CD4-positive, CD25-positive, alpha-beta regulatory T cell (primary cell): Measurements from ENCODE around the gene GPHN. TPM values are rescaled to one million over a fixed set of nuclear protein-coding genes. Genes with fewer than 3 reads are reported as not detected.

ENCODE experiments used
- ATAC-seq, 2 donors: fragments of 150-1000 bp; cut with Tn5 transposase; one replicate each; pipeline ENCODE4 v1.10.0; 2021; ENCODE audit warnings: low read depth in 2 of 2, moderate number of reproducible peaks in 2 of 2, moderate library complexity in 1 of 2
- DNase-seq, 3 donors: peaks; one replicate each; pipeline versions ENCODE4 v3.0.0 to v3.0.0-alpha.2; 2012 to 2022; ENCODE audit warnings: mixed read lengths in 1 of 3
- H3K27ac ChIP-seq: one replicate; pipeline ENCODE4 v1.7.0; 2013; ENCODE audit warnings: mild to moderate bottlenecking, low read length; ENCODE audit not compliant: insufficient read depth, poor library complexity, severe bottlenecking
- H3K27me3 ChIP-seq: one replicate; pipeline ENCODE4 v1.7.0; 2013; ENCODE audit warnings: low read length; ENCODE audit not compliant: control insufficient read depth, insufficient read depth
- H3K36me3 ChIP-seq: one replicate; pipeline ENCODE4 v1.7.0; 2013; ENCODE audit warnings: mild to moderate bottlenecking, low read length, moderate library complexity; ENCODE audit not compliant: control insufficient read depth, insufficient read depth
- H3K4me1 ChIP-seq: 2 replicates; pipeline ENCODE4 v1.7.0; 2013; ENCODE audit warnings: mild to moderate bottlenecking, low read length; ENCODE audit not compliant: insufficient read depth, control insufficient read depth, poor library complexity, severe bottlenecking
- H3K4me3 ChIP-seq: one replicate; pipeline ENCODE4 v1.7.0; 2013; ENCODE audit warnings: low read depth, mild to moderate bottlenecking, low read length, moderate library complexity
- H3K9me3 ChIP-seq, 2 experiments: 1 replicate in 1 of 2; 2 replicates in 1 of 2; pipeline ENCODE4 v1.7.0; 2013; ENCODE audit warnings: low read length in 2 of 2, mild to moderate bottlenecking in 1 of 2, moderate library complexity in 1 of 2; ENCODE audit not compliant: control insufficient read depth in 2 of 2
- H3K27ac Mint-ChIP-seq, 3 donors: one replicate each; pipeline ENCODE4 v1.8.0; 2020 to 2022; ENCODE audit warnings: mild to moderate bottlenecking in 3 of 3, mixed read lengths in 3 of 3, moderate library complexity in 2 of 3
- H3K27me3 Mint-ChIP-seq: one replicate; pipeline ENCODE4 v1.8.0; 2022; ENCODE audit warnings: mild to moderate bottlenecking, mixed read lengths
- H3K36me3 Mint-ChIP-seq: one replicate; pipeline ENCODE4 v1.8.0; 2020; ENCODE audit warnings: mixed read lengths
- H3K4me1 Mint-ChIP-seq, 4 donors: one replicate each; pipeline ENCODE4 v1.8.0; 2020 to 2022; ENCODE audit warnings: mixed read lengths in 4 of 4, mild to moderate bottlenecking in 1 of 4
- H3K4me3 Mint-ChIP-seq, 4 donors: one replicate each; pipeline ENCODE4 v1.8.0; 2020 to 2022; ENCODE audit warnings: mild to moderate bottlenecking in 4 of 4, mixed read lengths in 4 of 4, moderate library complexity in 3 of 4
- H3K9me3 Mint-ChIP-seq, 7 donors: one replicate each; pipeline ENCODE4 v1.8.0; 2020 to 2022; ENCODE audit warnings: mixed read lengths in 7 of 7, mild to moderate bottlenecking in 3 of 7, moderate library complexity in 2 of 7
- polyA plus RNA-seq, 4 donors: library from polyadenylated mRNA; unstranded; fragments of 300-500 nt; fragmentation: Illumina TruSeq; gene quantifications; one replicate each; pipeline ENCODE4 v1.2.3, GENCODE V29; 2021
- total RNA-seq: library from RNA; stranded (reverse); gene quantifications from one replicate; pipeline ENCODE4 v1.2.3, GENCODE V29; 2022

GPHN gene
- total and polyA plus RNA-seq, 5 donors from 2014 or later = 8.3 to 19.5 (median 11.2) TPM

- Mint-ChIP-seq H3K4me3 (no peak overlapping the region), H3K27ac (no peak overlapping the region), H3K4me1 (peaks cover 0 to 15% (median 7%) of the 10 kb centered on the region in 4 donors), H3K27me3 (no peaks in the 10 kb centered on the region), H3K36me3 (no peaks in the 10 kb centered on the region), H3K9me3 (peaks cover 0 to 5% (median 0%) of the 10 kb centered on the region in 7 donors)
- no peak overlapping the region for H3K4me3 ChIP-seq
- no peaks in the 10 kb centered on the region for H3K9me3 ChIP-seq
- DNase-seq = peak in 2 of 3 donors; percentile 29 to 60
- no peaks in the 10 kb centered on the region for H3K4me1 ChIP-seq
- ATAC-seq = peak in 1 of 2 donors; percentile 60
- no peaks in the 10 kb centered on the region for H3K27me3 ChIP-seq
- H3K27ac ChIP-seq = no peak overlapping the region
- no peaks in the 10 kb centered on the region for H3K36me3 ChIP-seq
Observed at GRCh38 chr14:66624336-66624937, 116.5 kb downstream of the GPHN start.

GRCh38 chr14:66628636-66629035 is 120.7 kb downstream of the GPHN start:
- Mint-ChIP-seq H3K27me3 (no peaks in the 10 kb centered on the region), H3K9me3 (peaks cover 0 to 2% (median 0%) of the 10 kb centered on the region in 7 donors), H3K4me3 (no peak overlapping the region), H3K27ac (no peak overlapping the region), H3K36me3 (peaks cover 8% of the 10 kb centered on the region), H3K4me1 (peaks cover 0 to 17% (median 5%) of the 10 kb centered on the region in 4 donors)
- H3K9me3 ChIP-seq = no peaks in the 10 kb centered on the region
- no peaks in the 10 kb centered on the region for H3K4me1 ChIP-seq
- H3K27me3 ChIP-seq = no peaks in the 10 kb centered on the region
- ATAC-seq (no peak), DNase-seq (no peak)
- no peak overlapping the region for H3K4me3 ChIP-seq
- H3K27ac ChIP-seq = no peak overlapping the region
- no peaks in the 10 kb centered on the region for H3K36me3 ChIP-seq

GRCh38 chr14:66629499-66629898 is 121.6 kb downstream of the GPHN start:
- Mint-ChIP-seq H3K27me3 (no peaks in the 10 kb centered on the region), H3K4me1 (peaks cover 0 to 17% (median 5%) of the 10 kb centered on the region in 4 donors), H3K27ac (no peak overlapping the region), H3K36me3 (peaks cover 8% of the 10 kb centered on the region), H3K9me3 (peaks cover 0 to 2% (median 0%) of the 10 kb centered on the region in 7 donors), H3K4me3 (no peak overlapping the region)
- Histone ChIP-seq H3K4me1 (no peaks in the 10 kb centered on the region), H3K9me3 (no peaks in the 10 kb centered on the region), H3K27me3 (no peaks in the 10 kb centered on the region), H3K4me3 (no peak overlapping the region), H3K36me3 (no peaks in the 10 kb centered on the region), H3K27ac (no peak overlapping the region)
- ATAC-seq = no peak
- no peak for DNase-seq

- Mint-ChIP-seq H3K36me3 (peaks cover 7% of the 10 kb centered on the region), H3K27me3 (no peaks in the 10 kb centered on the region), H3K4me1 (peaks cover 0 to 22% (median 15%) of the 10 kb centered on the region in 4 donors), H3K4me3 (no peak overlapping the region), H3K27ac (no peak overlapping the region), H3K9me3 (no peaks in the 10 kb centered on the region)
- DNase-seq (no peak), ATAC-seq (no peak)
- H3K27ac ChIP-seq = no peak overlapping the region
- no peaks in the 10 kb centered on the region for H3K4me1 ChIP-seq
- H3K27me3 ChIP-seq = no peaks in the 10 kb centered on the region
- H3K9me3 ChIP-seq = no peaks in the 10 kb centered on the region
- no peaks in the 10 kb centered on the region for H3K36me3 ChIP-seq
- no peak overlapping the region for H3K4me3 ChIP-seq
Observed at GRCh38 chr14:66634876-66635275, 126.9 kb downstream of the GPHN start.

- Histone ChIP-seq H3K4me3 (no peak overlapping the region), H3K9me3 (no peaks in the 10 kb centered on the region), H3K27ac (no peak overlapping the region), H3K4me1 (no peaks in the 10 kb centered on the region), H3K36me3 (no peaks in the 10 kb centered on the region), H3K27me3 (no peaks in the 10 kb centered on the region)
- H3K9me3 Mint-ChIP-seq = no peaks in the 10 kb centered on the region
- peaks cover 0 to 22% (median 15%) of the 10 kb centered on the region in 4 donors for H3K4me1 Mint-ChIP-seq
- H3K4me3 Mint-ChIP-seq = no peak overlapping the region
- DNase-seq (no peak), ATAC-seq (no peak)
- no peaks in the 10 kb centered on the region for H3K27me3 Mint-ChIP-seq
- no peak overlapping the region for H3K27ac Mint-ChIP-seq
- peaks cover 3% of the 10 kb centered on the region for H3K36me3 Mint-ChIP-seq
Observed at GRCh38 chr14:66635435-66635834, 127.5 kb downstream of the GPHN start.

- H3K27ac ChIP-seq = no peak overlapping the region
- Mint-ChIP-seq H3K27ac (no peak overlapping the region), H3K27me3 (no peaks in the 10 kb centered on the region), H3K36me3 (peaks cover 3% of the 10 kb centered on the region), H3K4me1 (peaks cover 6 to 22% (median 16%) of the 10 kb centered on the region in 4 donors), H3K9me3 (no peaks in the 10 kb centered on the region), H3K4me3 (no peak overlapping the region)
- H3K36me3 ChIP-seq = no peaks in the 10 kb centered on the region
- no peak overlapping the region for H3K4me3 ChIP-seq
- DNase-seq = no peak
- H3K27me3 ChIP-seq = no peaks in the 10 kb centered on the region
- H3K4me1 ChIP-seq = no peaks in the 10 kb centered on the region
- no peak for ATAC-seq
- no peaks in the 10 kb centered on the region for H3K9me3 ChIP-seq
Observed at GRCh38 chr14:66636240-66636639, 128.3 kb downstream of the GPHN start.

GRCh38 chr14:66638689-66639088 is 130.7 kb downstream of the GPHN start:
- Mint-ChIP-seq H3K36me3 (no peaks in the 10 kb centered on the region), H3K4me1 (peaks cover 17 to 28% (median 20%) of the 10 kb centered on the region in 4 donors), H3K27ac (no peak overlapping the region), H3K9me3 (no peaks in the 10 kb centered on the region), H3K4me3 (no peak overlapping the region), H3K27me3 (no peaks in the 10 kb centered on the region)
- no peak overlapping the region for H3K27ac ChIP-seq
- H3K9me3 ChIP-seq = no peaks in the 10 kb centered on the region
- DNase-seq = no peak
- no peaks in the 10 kb centered on the region for H3K27me3 ChIP-seq
- H3K36me3 ChIP-seq = no peaks in the 10 kb centered on the region
- H3K4me3 ChIP-seq = no peak overlapping the region
- H3K4me1 ChIP-seq = no peaks in the 10 kb centered on the region
- ATAC-seq = no peak
